HG03469 (cell line): ENCODE results near the gene REM2.
"Not testable (repeated sequence)": the region's sequence is repeated elsewhere in the genome, so short reads cannot be mapped to it uniquely, and the experiment has no call there.

Experiments used
- ATAC-seq: cut with Tn5 transposase; IDR thresholded peaks from one replicate; pipeline ENCODE4 v1.9.1; 2021; ENCODE audit warnings: mild to moderate bottlenecking, moderate library complexity, moderate number of reproducible peaks; ENCODE audit not compliant: unreplicated experiment

Gene REM2

GRCh38 chr14:22847661-22848341 lies 35.2 kb upstream of the REM2 start:
- ATAC-seq, result no peak

GRCh38 chr14:22848351-22849164 lies 34.5 kb upstream of the REM2 start:
- no peak for ATAC-seq

GRCh38 chr14:22849212-22849819 lies 33.7 kb upstream of the REM2 start:
- no peak for ATAC-seq

GRCh38 chr14:22850944-22851764 lies 31.9 kb upstream of the REM2 start:
- ATAC-seq, result no peak

- ATAC-seq, result not testable (repeated sequence)
Measured at GRCh38 chr14:22852178-22852577, 30.8 kb upstream of the REM2 start.

GRCh38 chr14:22852599-22852939 lies 30.5 kb upstream of the REM2 start:
- no peak for ATAC-seq

- no peak for ATAC-seq
Measured at GRCh38 chr14:22852940-22853767, 29.9 kb upstream of the REM2 start.

- not testable (repeated sequence) for ATAC-seq
Measured at GRCh38 chr14:22854296-22854695, 28.7 kb upstream of the REM2 start.

GRCh38 chr14:22854963-22855724 lies 27.9 kb upstream of the REM2 start:
- no peak for ATAC-seq

- no peak for ATAC-seq
Measured at GRCh38 chr14:22856428-22856827, 26.6 kb upstream of the REM2 start.

- not testable (repeated sequence) for ATAC-seq
Measured at GRCh38 chr14:22860377-22860776, 22.6 kb upstream of the REM2 start.

GRCh38 chr14:22861651-22862050 lies 21.4 kb upstream of the REM2 start:
- no peak for ATAC-seq

- ATAC-seq, result no peak
Measured at GRCh38 chr14:22864979-22865378, 18.0 kb upstream of the REM2 start.

- no peak for ATAC-seq
Measured at GRCh38 chr14:22865424-22866405, 17.3 kb upstream of the REM2 start.

- no peak for ATAC-seq
Measured at GRCh38 chr14:22866874-22867273, 16.1 kb upstream of the REM2 start.

- ATAC-seq, result peak; percentile 41
Measured at GRCh38 chr14:22870811-22871223, 12.2 kb upstream of the REM2 start.

- peak; percentile 45 for ATAC-seq
Measured at GRCh38 chr14:22871224-22872032, 11.6 kb upstream of the REM2 start, which contains the start of gene LRP10. LRP10 (plus strand) TSS chr14:22871740; CDS start chr14:22872304, 564 bp downstream.
